GM21515 (cell line): ENCODE measurements around the gene ARHGEF26.

Source experiments
- ATAC-seq: cut with Tn5 transposase; IDR thresholded peaks from one replicate; pipeline ENCODE4 v1.9.1; 2021; ENCODE audit not compliant: unreplicated experiment

The ARHGEF26 gene

GRCh38 chr3:154115332-154115731 lies 5.9 kb upstream of the ARHGEF26 start:
- no peak for ATAC-seq

GRCh38 chr3:154119951-154120350 lies 1.2 kb upstream of the ARHGEF26 start:
- no peak for ATAC-seq

- peak; percentile 52 for ATAC-seq
Measured at GRCh38 chr3:154121701-154122551, 736 bp downstream of the ARHGEF26 start.

- no peak for ATAC-seq
Measured at GRCh38 chr3:154122552-154122911, 1.3 kb downstream of the ARHGEF26 start.

GRCh38 chr3:154122912-154123559 lies 1.8 kb downstream of the ARHGEF26 start:
- ATAC-seq, result no peak

GRCh38 chr3:154123906-154124305 lies 2.7 kb downstream of the ARHGEF26 start:
- ATAC-seq, result no peak

GRCh38 chr3:154125378-154126030 lies 4.3 kb downstream of the ARHGEF26 start:
- no peak for ATAC-seq

- no peak for ATAC-seq
Measured at GRCh38 chr3:154126651-154127050, 5.5 kb downstream of the ARHGEF26 start.

- ATAC-seq, result no peak
Measured at GRCh38 chr3:154129625-154130024, 8.4 kb downstream of the ARHGEF26 start.

GRCh38 chr3:154130540-154130939 lies 9.3 kb downstream of the ARHGEF26 start:
- no peak for ATAC-seq

GRCh38 chr3:154131830-154132229 lies 10.6 kb downstream of the ARHGEF26 start:
- ATAC-seq, result no peak

- no peak for ATAC-seq
Measured at GRCh38 chr3:154132777-154133375, 11.7 kb downstream of the ARHGEF26 start.

- no peak for ATAC-seq
Measured at GRCh38 chr3:154135511-154136173, 14.5 kb downstream of the ARHGEF26 start.

- no peak for ATAC-seq
Measured at GRCh38 chr3:154137036-154137435, 15.8 kb downstream of the ARHGEF26 start.

GRCh38 chr3:154139996-154140436 lies 18.8 kb downstream of the ARHGEF26 start:
- no peak for ATAC-seq

- ATAC-seq, result no peak
Measured at GRCh38 chr3:154142608-154143007, 21.4 kb downstream of the ARHGEF26 start.

- ATAC-seq, result no peak
Measured at GRCh38 chr3:154143873-154144272, 22.7 kb downstream of the ARHGEF26 start.

GRCh38 chr3:154144825-154145465 lies 23.8 kb downstream of the ARHGEF26 start:
- ATAC-seq, result no peak

GRCh38 chr3:154148541-154148940 lies 27.4 kb downstream of the ARHGEF26 start:
- ATAC-seq, result no peak

- no peak for ATAC-seq
Measured at GRCh38 chr3:154149286-154149685, 28.1 kb downstream of the ARHGEF26 start.
